Neural progenitor cell (in vitro differentiated cells): ENCODE results near the gene ALDH18A1. TPM values are rescaled to one million over a fixed set of nuclear protein-coding genes. Genes with fewer than 3 reads are reported as not detected.

Experiments used
- DNase-seq: peaks from one replicate; pipeline ENCODE4 v3.0.0-alpha.2; 2016; ENCODE audit warnings: low spot score
- H2AFZ ChIP-seq: fragments of 200-600 bp; sonication (generic); replicated peaks from 2 replicates; pipeline ENCODE4 v1.6.1; 2016; ENCODE audit warnings: antibody characterized with exemption
- H3F3A ChIP-seq: fragments of 200-600 bp; sonication (generic); 2 replicates; pipeline ENCODE4 v1.6.1; 2016; ENCODE audit warnings: antibody characterized with exemption, low read depth
- H3K27ac ChIP-seq: fragments of 200-600 bp; sonication (generic); 2 replicates; pipeline ENCODE4 v1.5.1; 2016; ENCODE audit warnings: mild to moderate bottlenecking
- H3K27me3 ChIP-seq: fragments of 200-600 bp; sonication (generic); 2 replicates; pipeline ENCODE4 v1.6.1; 2016; ENCODE audit warnings: mild to moderate bottlenecking, moderate library complexity
- H3K36me3 ChIP-seq: fragments of 200-600 bp; sonication (generic); 2 replicates; pipeline ENCODE4 v1.5.1; 2016
- H3K4me1 ChIP-seq: fragments of 200-600 bp; sonication (generic); 2 replicates; pipeline ENCODE4 v1.6.1; 2016; ENCODE audit warnings: mixed run types
- H3K4me2 ChIP-seq: fragments of 200-600 bp; sonication (generic); 2 replicates; pipeline ENCODE4 v1.6.1; 2016
- H3K4me3 ChIP-seq: fragments of 200-600 bp; sonication (generic); 2 replicates; pipeline ENCODE4 v1.5.1; 2016
- H3K79me2 ChIP-seq: fragments of 200-600 bp; sonication (generic); 2 replicates; pipeline ENCODE4 v1.6.1; 2016; ENCODE audit warnings: low read depth
- H3K9ac ChIP-seq: fragments of 200-600 bp; sonication (generic); 2 replicates; pipeline ENCODE4 v1.6.1; 2016
- H3K9me3 ChIP-seq: fragments of 200-600 bp; sonication (generic); 2 replicates; pipeline ENCODE4 v1.5.1; 2016; ENCODE audit warnings: low read depth
- H4K20me1 ChIP-seq: fragments of 200-600 bp; sonication (generic); 2 replicates; pipeline ENCODE4 v1.6.1; 2016; ENCODE audit warnings: low read depth
- H3K27ac Mint-ChIP-seq: 3 replicates; pipeline ENCODE4 v1.8.0; 2021; ENCODE audit warnings: mixed read lengths
- H3K27me3 Mint-ChIP-seq: 2 replicates; pipeline ENCODE4 v1.8.0; 2022; ENCODE audit warnings: low read depth, mild to moderate bottlenecking, inconsistent platforms, moderate library complexity, mixed read lengths; ENCODE audit not compliant: insufficient read depth
- H3K36me3 Mint-ChIP-seq: 3 replicates; pipeline ENCODE4 v1.8.0; 2021; ENCODE audit warnings: mixed read lengths
- H3K4me1 Mint-ChIP-seq: 3 replicates; pipeline ENCODE4 v1.8.0; 2021; ENCODE audit warnings: mixed read lengths
- H3K4me3 Mint-ChIP-seq: 3 replicates; pipeline ENCODE4 v1.8.0; 2021; ENCODE audit warnings: mild to moderate bottlenecking, moderate library complexity, mixed read lengths
- H3K9me3 Mint-ChIP-seq: 3 replicates; pipeline ENCODE4 v1.8.0; 2020; ENCODE audit warnings: mixed read lengths
- CTCF ChIP-seq: fragments of 200-600 bp; sonication (generic); IDR thresholded peaks from 2 replicates; pipeline ENCODE4 v1.5.1; 2017; ENCODE audit warnings: antibody characterized with exemption, mild to moderate bottlenecking
- EZH2 ChIP-seq: fragments of 200-600 bp; sonication (generic); IDR thresholded peaks from 2 replicates; pipeline ENCODE4 v1.6.1; 2017; ENCODE audit warnings: antibody characterized with exemption, mild to moderate bottlenecking, moderate library complexity
- EZH2phosphoT487 ChIP-seq: fragments of 200-600 bp; sonication (generic); IDR thresholded peaks from 2 replicates; pipeline ENCODE4 v1.6.1; 2017; ENCODE audit warnings: antibody characterized with exemption
- total RNA-seq: library from RNA; depleted of rRNA; stranded (reverse); fragments of >200 nt; gene quantifications from 2 replicates; pipeline ENCODE4 v1.2.3, GENCODE V29; 2015; ENCODE audit warnings: low replicate concordance

ALDH18A1 gene
- total RNA-seq, 1 donor from 2014 or later, result 93.7 TPM

DNA sequence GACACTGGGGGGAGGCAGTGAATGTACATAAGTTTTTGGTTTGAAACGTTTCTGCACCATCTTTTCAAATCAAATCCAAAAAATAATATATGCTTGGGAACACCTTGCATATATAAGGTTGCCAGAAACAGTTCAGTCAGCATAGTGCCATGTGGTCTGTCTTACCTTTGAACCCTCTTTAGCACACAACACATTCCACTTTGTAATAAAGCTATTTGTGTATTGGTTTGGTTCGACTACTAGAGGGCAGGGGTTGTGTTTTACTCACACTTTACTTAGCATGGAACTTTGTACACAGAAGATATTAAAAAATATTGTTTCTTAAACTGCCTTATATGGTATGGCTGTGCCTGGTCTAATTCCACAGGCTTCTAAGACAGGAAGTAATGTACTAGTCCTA is 43.2 kb downstream of the ALDH18A1 start:
- no peak for TF ChIP-seq EZH2phosphoT487
- no peak for TF ChIP-seq EZH2
- TF ChIP-seq CTCF, result no peak

GRCh38 chr10:95610727-95611126 is 45.8 kb downstream of the ALDH18A1 start:
- Histone ChIP-seq H3K36me3 (no peaks in the 10 kb centered on the region), H3K27me3 (no peaks in the 10 kb centered on the region), H3F3A (peaks cover 2% of the 10 kb centered on the region), H2AFZ (no peak overlapping the region), H3K9ac (no peak overlapping the region), H3K4me3 (no peak overlapping the region), H3K9me3 (no peaks in the 10 kb centered on the region), H3K4me2 (no peak overlapping the region), H3K4me1 (no peaks in the 10 kb centered on the region), H3K79me2 (no peaks in the 10 kb centered on the region), H4K20me1 (no peaks in the 10 kb centered on the region), H3K27ac (no peak overlapping the region)
- H3K4me1 Mint-ChIP-seq, result no peaks in the 10 kb centered on the region
- H3K27me3 Mint-ChIP-seq, result no peaks in the 10 kb centered on the region
- H3K27ac Mint-ChIP-seq, result no peak overlapping the region
- no peak overlapping the region for H3K4me3 Mint-ChIP-seq
- DNase-seq, result no peak
- TF ChIP-seq CTCF, result no peak
- no peak for TF ChIP-seq EZH2phosphoT487
- TF ChIP-seq EZH2, result no peak
- H3K9me3 Mint-ChIP-seq, result no peaks in the 10 kb centered on the region
- H3K36me3 Mint-ChIP-seq, result peaks cover 46% of the 10 kb centered on the region

More for the DNA sequence above, 43.2 kb downstream of the ALDH18A1 start:
- no peaks in the 10 kb centered on the region for H3K4me1 ChIP-seq
- H4K20me1 ChIP-seq, result no peaks in the 10 kb centered on the region
- H3K4me3 ChIP-seq, result no peak overlapping the region
- Mint-ChIP-seq H3K4me3 (no peak overlapping the region), H3K9me3 (no peaks in the 10 kb centered on the region), H3K36me3 (peaks cover 45% of the 10 kb centered on the region), H3K4me1 (no peaks in the 10 kb centered on the region), H3K27ac (no peak overlapping the region), H3K27me3 (no peaks in the 10 kb centered on the region)
- no peaks in the 10 kb centered on the region for H3F3A ChIP-seq
- no peak overlapping the region for H3K9ac ChIP-seq
- no peak for DNase-seq
- no peaks in the 10 kb centered on the region for H3K79me2 ChIP-seq
- H3K36me3 ChIP-seq, result no peaks in the 10 kb centered on the region
- no peak overlapping the region for H3K27ac ChIP-seq
- H3K9me3 ChIP-seq, result no peaks in the 10 kb centered on the region
- H2AFZ ChIP-seq, result no peak overlapping the region
- H3K27me3 ChIP-seq, result no peaks in the 10 kb centered on the region
- H3K4me2 ChIP-seq, result no peak overlapping the region

- no peak overlapping the region for H3K4me3 ChIP-seq
- peaks cover 27% of the 10 kb centered on the region for H3K36me3 Mint-ChIP-seq
- no peak overlapping the region for H3K27ac ChIP-seq
Measured at GRCh38 chr10:95606922-95607321, 49.6 kb downstream of the ALDH18A1 start.

More at GRCh38 chr10:95606922-95607321, 49.6 kb downstream of the ALDH18A1 start:
- Histone ChIP-seq H3K4me2 (no peak overlapping the region), H4K20me1 (peaks cover 6% of the 10 kb centered on the region), H3K9me3 (no peaks in the 10 kb centered on the region), H3K27me3 (no peaks in the 10 kb centered on the region), H3K4me1 (peaks cover 18% of the 10 kb centered on the region), H3K36me3 (no peaks in the 10 kb centered on the region), H3F3A (peaks cover 19% of the 10 kb centered on the region), H3K9ac (no peak overlapping the region), H3K79me2 (no peaks in the 10 kb centered on the region), H2AFZ (no peak overlapping the region)
- Mint-ChIP-seq H3K9me3 (no peaks in the 10 kb centered on the region), H3K27ac (no peak overlapping the region), H3K4me3 (no peak overlapping the region), H3K27me3 (no peaks in the 10 kb centered on the region), H3K4me1 (peaks cover 9% of the 10 kb centered on the region)
- TF ChIP-seq CTCF (no peak), EZH2 (no peak), EZH2phosphoT487 (no peak)
- DNase-seq, result no peak
